ENCODE results near the gene RALGAPA1. TPM values are rescaled to one million over a fixed set of nuclear protein-coding genes. Genes with fewer than 3 reads are reported as not detected.

The RALGAPA1 gene
- total RNA-seq, 1 donor from 2014 or later = 31.8 TPM

Other genes with a start within 250 kb of the RALGAPA1 start
- gene BRMS1L, start 17.0 kb upstream of the RALGAPA1 start, total RNA-seq = 14.2 TPM

Measured in left ventricle myocardium inferior (tissue), 1 donor.